Coronary artery (tissue), 2 donors: ENCODE data around the gene SLC13A3.

Experiments used
- DNase-seq: peaks from one replicate; pipeline ENCODE4 v3.0.0-alpha.2; 2017; ENCODE audit warnings: low spot score
- H3K27ac ChIP-seq, 2 donors: fragments of 200-600 bp; sonication (generic); one replicate each; pipeline ENCODE4 v1.5.1; 2016 to 2019
- H3K4me3 ChIP-seq: fragments of 200-600 bp; sonication (generic); 2 replicates; pipeline ENCODE4 v1.5.1; 2016; ENCODE audit warnings: mild to moderate bottlenecking, moderate library complexity
- CTCF ChIP-seq: fragments of 200-600 bp; sonication (generic); IDR thresholded peaks from one replicate; pipeline ENCODE4 v1.5.1; 2019; ENCODE audit warnings: antibody characterized with exemption

SLC13A3 gene

GRCh38 chr20:46551522-46552381 lies 99.5 kb downstream of the SLC13A3 start:
- Histone ChIP-seq H3K4me3 (no peak overlapping the region), H3K27ac (no peak overlapping the region)
- no peak for DNase-seq
- no peak for TF ChIP-seq CTCF

- TF ChIP-seq CTCF = no peak
- Histone ChIP-seq H3K27ac (no peak within 1 kb of the TSS), H3K4me3 (no peak within 1 kb of the TSS)
- DNase-seq = no peak
These were observed 100.8 kb downstream of the SLC13A3 start, which contains the start of gene OCSTAMP for GRCh38 chr20:46550461-46550860. TSS of gene OCSTAMP (minus strand) at chr20:46550654. CDS start at chr20:46550560, 94 bp downstream.

- no peak overlapping the region for H3K4me3 ChIP-seq
- no peak overlapping the region for H3K27ac ChIP-seq
- no peak for TF ChIP-seq CTCF
- DNase-seq = no peak
These were observed 101.9 kb downstream of the SLC13A3 start for GRCh38 chr20:46549188-46549972.

- no peak for DNase-seq
- Histone ChIP-seq H3K4me3 (no peak overlapping the region), H3K27ac (no peak overlapping the region)
- TF ChIP-seq CTCF = no peak
These were observed 102.6 kb downstream of the SLC13A3 start for GRCh38 chr20:46548688-46549087.

GRCh38 chr20:46547995-46548394 lies 103.3 kb downstream of the SLC13A3 start:
- no peak for DNase-seq
- no peak for TF ChIP-seq CTCF

GRCh38 chr20:46546936-46547335 lies 104.3 kb downstream of the SLC13A3 start:
- Histone ChIP-seq H3K27ac (no peak overlapping the region), H3K4me3 (no peak overlapping the region)
- DNase-seq = no peak
- no peak for TF ChIP-seq CTCF

More at GRCh38 chr20:46547995-46548394, 103.3 kb downstream of the SLC13A3 start:
- Histone ChIP-seq H3K4me3 (no peak overlapping the region), H3K27ac (no peak overlapping the region)
